ENCODE data around the gene TMEFF1.

DNA sequence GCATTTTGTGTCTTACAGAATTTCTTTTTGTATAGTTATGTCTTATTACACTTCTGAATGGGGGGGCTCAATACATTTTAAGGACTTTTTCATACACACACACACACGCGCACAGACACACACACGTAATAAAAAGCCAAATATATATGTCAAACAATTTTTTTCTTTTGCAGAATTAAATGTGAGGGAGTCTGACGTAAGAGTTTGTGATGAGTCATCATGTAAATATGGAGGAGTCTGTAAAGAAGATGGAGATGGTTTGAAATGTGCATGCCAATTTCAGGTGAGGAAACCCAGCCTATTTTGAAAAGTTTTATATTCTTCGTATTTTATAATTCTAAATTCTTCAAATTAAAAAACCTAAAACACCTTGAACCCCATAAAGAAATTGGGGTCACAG is 25.6 kb downstream of the TMEFF1 start:
- TF ChIP-seq, protein P1, sequence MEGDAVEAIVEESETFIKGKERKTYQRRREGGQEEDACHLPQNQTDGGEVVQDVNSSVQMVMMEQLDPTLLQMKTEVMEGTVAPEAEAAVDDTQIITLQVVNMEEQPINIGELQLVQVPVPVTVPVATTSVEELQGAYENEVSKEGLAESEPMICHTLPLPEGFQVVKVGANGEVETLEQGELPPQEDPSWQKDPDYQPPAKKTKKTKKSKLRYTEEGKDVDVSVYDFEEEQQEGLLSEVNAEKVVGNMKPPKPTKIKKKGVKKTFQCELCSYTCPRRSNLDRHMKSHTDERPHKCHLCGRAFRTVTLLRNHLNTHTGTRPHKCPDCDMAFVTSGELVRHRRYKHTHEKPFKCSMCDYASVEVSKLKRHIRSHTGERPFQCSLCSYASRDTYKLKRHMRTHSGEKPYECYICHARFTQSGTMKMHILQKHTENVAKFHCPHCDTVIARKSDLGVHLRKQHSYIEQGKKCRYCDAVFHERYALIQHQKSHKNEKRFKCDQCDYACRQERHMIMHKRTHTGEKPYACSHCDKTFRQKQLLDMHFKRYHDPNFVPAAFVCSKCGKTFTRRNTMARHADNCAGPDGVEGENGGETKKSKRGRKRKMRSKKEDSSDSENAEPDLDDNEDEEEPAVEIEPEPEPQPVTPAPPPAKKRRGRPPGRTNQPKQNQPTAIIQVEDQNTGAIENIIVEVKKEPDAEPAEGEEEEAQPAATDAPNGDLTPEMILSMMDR (IDR thresholded peaks at IDR 0.05) = no peak
- no peak for TF ChIP-seq EP300 (IDR thresholded peaks at IDR 0.05)
- TF ChIP-seq POLR2AphosphoS5 (IDR thresholded peaks at IDR 0.05) = no peak
- TF ChIP-seq POLR2A (IDR thresholded peaks at IDR 0.05) = no peak

Data from gastroesophageal sphincter (tissue), 3 donors.